Measurements from ENCODE around the gene PIK3CD.
A peak's percentile ranks its signal among the peaks of the same experiment; 100 is the strongest.
"Not testable (repeated sequence)": the region's sequence is repeated elsewhere in the genome, so short reads cannot be mapped to it uniquely, and the experiment has no call there.

PIK3CD gene

DNA sequence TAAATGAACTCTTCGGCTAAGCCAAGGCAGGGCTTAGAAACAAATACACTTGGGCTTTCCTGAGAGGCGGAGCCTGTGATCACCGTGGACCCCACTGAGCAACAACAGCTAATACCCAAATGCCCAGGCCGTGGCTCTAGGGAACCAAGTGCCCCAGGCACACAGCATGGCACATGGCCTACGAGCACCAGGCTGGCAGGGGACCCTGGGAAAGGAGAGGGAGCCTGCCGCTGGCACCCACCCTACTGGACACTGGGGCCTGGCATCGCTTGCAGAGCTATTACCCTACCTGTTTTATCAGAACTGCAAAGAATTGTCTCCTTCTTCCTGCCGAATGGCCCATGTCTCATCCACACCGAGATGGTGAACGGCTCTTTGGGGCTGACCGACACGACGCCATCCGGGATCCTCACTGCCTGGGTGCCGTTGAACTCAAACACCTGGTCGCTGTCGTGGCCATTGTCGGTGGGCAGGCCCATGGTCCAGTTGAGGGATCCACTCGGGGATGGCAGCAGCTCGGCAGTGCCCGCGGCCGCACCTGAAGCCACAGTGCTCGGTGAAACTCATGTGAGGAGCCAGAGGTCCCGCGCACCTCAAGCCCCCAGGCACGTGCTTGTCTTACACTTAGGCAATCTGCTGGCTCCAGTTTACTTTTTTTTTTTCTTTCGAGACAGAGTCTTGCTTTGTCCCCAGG lies 92.7 kb downstream of the PIK3CD start:
- no peak for DNase-seq

DNA sequence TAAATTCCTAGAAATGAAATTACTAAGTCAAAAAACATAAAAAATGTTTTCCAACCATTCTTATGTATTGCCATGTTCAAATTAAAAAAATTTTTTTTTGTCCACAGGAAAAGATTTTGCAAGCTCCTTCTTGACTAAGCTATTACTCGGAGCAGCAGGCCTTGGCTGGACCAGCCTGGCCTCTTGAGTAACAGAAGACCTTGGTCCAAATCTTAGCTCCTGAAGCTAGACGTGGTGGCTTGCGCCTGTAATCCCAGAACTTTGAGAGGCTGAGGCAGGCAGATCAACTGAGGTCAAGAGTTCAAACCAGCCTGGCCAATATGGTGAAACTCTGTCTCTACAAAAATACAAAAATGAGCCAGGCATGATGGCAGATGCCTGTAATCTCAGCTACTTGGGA lies 94.7 kb downstream of the PIK3CD start:
- DNase-seq = no peak

DNA sequence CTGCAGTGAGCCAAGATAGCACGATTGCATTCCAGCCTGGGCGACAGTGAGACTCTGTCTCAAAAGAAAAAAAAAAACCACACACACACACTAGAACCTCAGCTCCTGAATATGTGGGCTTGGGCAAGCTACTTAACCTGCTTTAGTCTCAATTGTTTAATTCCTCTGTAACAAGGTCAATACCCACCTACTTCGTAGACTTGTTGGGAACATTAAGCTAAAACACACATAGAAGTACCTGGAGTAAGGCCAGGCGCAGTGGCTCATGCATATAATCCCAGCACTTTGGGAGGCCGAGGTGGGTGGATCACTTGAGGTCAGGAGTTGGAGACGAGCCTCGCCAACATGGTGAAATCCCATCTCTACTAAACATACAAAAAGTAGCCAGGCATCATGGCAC lies 95.1 kb downstream of the PIK3CD start:
- DNase-seq = no peak

DNA sequence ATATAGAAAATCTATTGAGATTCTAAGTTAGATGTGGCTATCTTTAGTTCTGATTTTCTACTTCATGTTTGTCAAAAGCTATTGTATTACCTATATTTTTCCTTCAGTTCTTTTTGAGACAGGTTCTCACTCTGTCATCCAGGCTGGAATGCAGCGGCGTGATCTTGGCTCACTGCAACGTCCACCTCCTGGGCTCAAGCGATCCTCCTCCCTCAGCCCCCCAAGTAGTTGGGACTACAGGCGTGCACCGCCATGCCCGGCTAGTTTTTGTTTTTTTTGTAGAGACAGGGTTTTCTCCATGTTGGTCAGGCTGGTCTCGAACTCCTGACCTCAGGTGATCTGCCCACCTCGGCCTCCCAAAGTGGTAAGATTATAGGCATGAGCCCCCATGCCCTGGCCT lies 96.9 kb downstream of the PIK3CD start:
- not testable (repeated sequence) for DNase-seq

GRCh38 chr1:9749361-9749760 lies 97.8 kb downstream of the PIK3CD start:
- no peak for DNase-seq

DNA sequence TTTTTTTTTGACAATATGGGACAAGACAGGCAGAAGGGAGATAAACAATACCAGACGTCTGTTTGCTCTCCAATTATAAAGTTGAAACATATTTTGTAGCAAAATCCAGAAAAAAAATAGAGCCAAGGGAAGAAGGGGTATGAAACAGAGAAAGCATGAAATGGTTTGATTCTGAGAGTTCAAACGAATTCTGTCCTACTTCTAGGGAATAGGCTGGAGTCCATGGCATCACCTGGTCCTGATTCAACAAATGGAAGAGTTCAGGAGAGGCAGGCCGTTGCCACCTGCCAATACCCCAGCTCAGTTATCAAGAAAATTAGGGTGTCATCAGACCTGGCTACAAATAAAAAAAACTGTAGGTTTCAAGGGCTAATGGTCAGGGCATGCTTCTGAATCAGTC lies 100.4 kb downstream of the PIK3CD start:
- DNase-seq = no peak

DNA sequence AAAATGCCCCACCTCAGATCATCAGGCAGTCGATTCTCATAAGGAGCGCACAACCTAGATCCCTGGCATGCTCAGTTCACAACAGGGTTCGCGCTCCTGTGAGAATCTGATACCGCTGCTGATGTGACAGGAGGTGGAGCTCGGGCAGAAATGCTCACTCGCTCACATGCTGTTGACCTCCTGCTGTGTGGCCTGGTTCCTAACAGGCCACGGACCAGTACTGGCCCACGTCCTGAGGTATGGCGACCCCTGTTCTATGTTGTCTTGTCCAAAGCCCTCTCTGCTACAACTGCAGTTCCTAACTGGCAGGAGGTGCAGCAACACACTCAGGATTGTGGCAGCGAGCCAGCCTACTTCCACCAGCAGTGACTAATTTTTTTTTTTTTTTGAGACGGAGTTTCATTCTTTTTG lies 101.6 kb downstream of the PIK3CD start:
- DNase-seq = no peak

DNA sequence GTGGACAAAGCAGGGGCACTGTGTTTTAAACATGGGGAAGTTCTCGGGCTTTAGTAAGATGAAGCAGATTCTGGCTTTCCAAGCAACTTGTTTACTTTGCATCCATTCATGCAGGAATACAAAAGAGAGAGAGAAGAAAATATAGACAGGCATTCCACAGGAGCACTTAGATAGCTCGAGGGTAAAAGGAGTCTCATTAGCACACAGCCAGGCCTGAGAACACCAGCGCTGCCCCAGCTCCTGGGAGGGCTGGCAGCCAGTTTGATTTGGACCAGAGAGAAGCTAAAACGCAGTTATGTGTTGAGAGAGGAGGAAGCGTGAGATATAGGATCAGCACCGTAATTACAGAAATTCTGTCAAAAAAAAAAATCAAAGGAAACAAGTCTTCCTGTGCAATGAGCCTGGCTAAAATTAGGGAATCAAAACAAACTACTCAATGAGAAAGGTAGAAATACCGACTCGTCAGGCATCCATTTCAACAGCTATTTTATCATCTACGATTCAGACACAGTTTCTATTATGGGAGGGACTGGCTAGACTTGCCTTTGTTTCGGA lies 104.0 kb downstream of the PIK3CD start:
- DNase-seq = no peak

GRCh38 chr1:9758559-9759121 lies 107.1 kb downstream of the PIK3CD start:
- no peak for DNase-seq

GRCh38 chr1:9759939-9760338 lies 108.4 kb downstream of the PIK3CD start:
- no peak for DNase-seq

DNA sequence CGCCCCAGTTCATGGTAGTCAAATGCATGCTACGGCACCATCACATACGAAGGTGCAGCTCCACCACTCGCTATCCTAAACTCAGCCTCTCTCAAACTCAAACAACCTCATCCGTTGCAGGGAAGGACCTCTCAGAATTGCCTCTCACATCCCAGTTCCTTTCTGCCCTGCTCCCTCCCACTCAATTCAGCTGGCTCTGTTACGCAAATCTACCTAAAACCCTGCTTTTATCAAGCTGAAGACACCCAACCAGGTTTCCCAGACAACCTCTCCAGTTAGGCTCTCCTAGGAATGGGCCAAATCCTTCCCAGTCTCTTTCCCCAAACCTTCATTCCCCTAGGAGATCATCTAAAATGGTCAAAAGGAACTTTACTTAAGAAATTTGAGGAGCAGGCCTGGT lies 109.3 kb downstream of the PIK3CD start:
- DNase-seq = no peak

DNA sequence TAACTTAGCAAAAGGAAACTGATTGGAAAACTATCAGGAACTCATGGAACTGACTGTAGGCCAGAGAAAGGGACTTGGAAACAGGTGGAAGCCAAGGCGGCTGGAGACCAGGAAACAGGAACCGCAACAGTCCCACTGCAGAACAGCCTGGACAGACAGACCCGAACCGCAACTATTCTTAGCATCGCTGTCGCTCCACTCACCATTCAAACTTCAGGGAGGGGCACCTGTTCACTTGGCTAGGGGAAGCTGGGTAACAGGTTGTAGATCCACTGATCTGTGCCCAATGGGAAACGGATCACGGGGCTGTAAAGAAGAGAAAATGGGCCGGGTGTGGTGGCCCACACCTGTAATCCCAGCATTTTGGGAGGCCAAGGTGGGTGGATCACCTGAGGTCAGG lies 110.3 kb downstream of the PIK3CD start:
- DNase-seq = no peak

DNA sequence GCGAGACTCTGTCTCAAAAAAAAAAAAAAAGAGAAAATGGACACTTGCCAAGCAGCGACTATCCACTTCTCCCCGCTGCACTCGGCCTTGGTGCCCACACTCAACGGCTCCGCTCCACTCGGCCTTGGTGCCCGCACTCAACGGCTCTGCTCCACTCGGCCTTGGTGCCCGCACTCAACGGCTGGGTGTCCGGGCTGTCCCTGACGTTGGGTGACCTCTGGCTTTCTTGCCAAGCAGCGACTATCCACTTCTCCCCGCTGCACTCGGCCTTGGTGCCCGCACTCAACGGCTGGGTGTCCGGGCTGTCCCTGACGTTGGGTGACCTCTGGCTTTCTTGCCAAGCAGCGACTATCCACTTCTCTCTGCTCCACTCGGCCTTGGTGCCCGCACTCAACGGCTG lies 110.9 kb downstream of the PIK3CD start:
- DNase-seq = not testable (repeated sequence)

- no peak for DNase-seq
Observed at GRCh38 chr1:9763914-9764313, 112.4 kb downstream of the PIK3CD start.

DNA sequence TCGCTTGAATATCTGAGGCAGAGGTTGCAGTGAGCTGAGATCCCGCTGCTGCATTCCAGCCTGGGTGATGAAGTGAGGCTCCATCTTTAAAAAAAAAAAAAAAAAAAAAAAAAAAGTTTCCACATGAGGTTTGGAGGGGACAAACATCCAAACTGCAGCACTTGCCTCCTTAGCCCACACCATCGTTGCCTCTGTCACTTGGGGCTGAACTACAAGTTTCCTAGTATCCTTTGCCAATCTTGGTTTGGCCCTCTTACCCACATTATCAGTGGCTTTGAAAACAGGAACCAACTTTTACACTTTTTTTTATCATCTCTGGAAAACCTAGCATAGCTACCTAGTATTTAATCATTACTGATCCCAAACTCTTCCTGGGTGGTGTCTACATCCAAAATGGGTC lies 113.0 kb downstream of the PIK3CD start:
- DNase-seq = no peak

GRCh38 chr1:9766759-9767442 lies 115.4 kb downstream of the PIK3CD start:
- no peak for DNase-seq

- DNase-seq = peak; percentile 15
Observed at GRCh38 chr1:9767964-9768668, 116.6 kb downstream of the PIK3CD start.

DNA sequence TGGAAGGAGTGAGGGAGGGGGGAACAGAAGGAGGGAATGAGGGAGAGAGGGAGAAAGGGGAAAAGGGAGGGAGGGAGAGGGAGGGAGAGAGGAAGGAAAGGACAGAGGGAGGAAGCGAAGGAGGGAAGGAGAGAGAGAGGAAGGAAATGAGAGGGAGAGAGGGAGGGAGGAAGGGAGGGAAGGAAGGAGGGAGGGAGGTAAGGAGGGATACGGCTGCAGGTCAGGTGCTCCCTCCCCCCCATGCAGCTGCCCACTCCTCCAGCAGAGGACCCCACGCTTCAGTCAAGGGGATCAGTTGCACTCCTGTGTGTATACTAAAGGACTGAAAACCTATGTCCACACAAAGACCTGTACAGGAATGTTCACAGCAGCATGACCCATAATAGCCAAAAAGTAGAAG lies 117.5 kb downstream of the PIK3CD start:
- DNase-seq = no peak

- no peak for DNase-seq
Observed at GRCh38 chr1:9770298-9770697, 118.8 kb downstream of the PIK3CD start.

GRCh38 chr1:9774712-9775679 lies 123.5 kb downstream of the PIK3CD start:
- no peak for DNase-seq

- DNase-seq = no peak
Observed at GRCh38 chr1:9776685-9777084, 125.2 kb downstream of the PIK3CD start.
